Activated T-cell treated with anti-CD3 and anti-CD28 coated beads for 1 hour (primary cell): ENCODE data around the gene SP5.
"Not testable (repeated sequence)": the region's sequence is repeated elsewhere in the genome, so short reads cannot be mapped to it uniquely, and the experiment has no call there.

Experiments used
- DNase-seq: peaks from one replicate; pipeline ENCODE4 v3.0.0-alpha.2; 2020; ENCODE audit warnings: low read depth

SP5 gene

GRCh38 chr2:170715062-170715931, at the start of gene SP5:
TSS of gene SP5 (plus strand) at chr2:170715337. CDS start at chr2:170715513, 176 bp downstream.
- no peak for DNase-seq

- no peak for DNase-seq
Measured at GRCh38 chr2:170665743-170666142, 49.4 kb upstream of the SP5 start.

GRCh38 chr2:170669909-170670308, 45.2 kb upstream of the SP5 start:
- DNase-seq: no peak

GRCh38 chr2:170670651-170671050, 44.5 kb upstream of the SP5 start:
- no peak for DNase-seq

GRCh38 chr2:170671079-170671478, 44.1 kb upstream of the SP5 start:
- DNase-seq: no peak

GRCh38 chr2:170674282-170674681, 40.9 kb upstream of the SP5 start:
- not testable (repeated sequence) for DNase-seq

GRCh38 chr2:170675701-170676100, 39.4 kb upstream of the SP5 start:
- no peak for DNase-seq

GRCh38 chr2:170679607-170680079, 35.5 kb upstream of the SP5 start:
- DNase-seq: no peak

GRCh38 chr2:170680172-170680941, 34.8 kb upstream of the SP5 start:
- DNase-seq: no peak

- DNase-seq: no peak
Measured at GRCh38 chr2:170681311-170681710, 33.8 kb upstream of the SP5 start.

- DNase-seq: no peak
Measured at GRCh38 chr2:170685591-170685990, 29.5 kb upstream of the SP5 start.

GRCh38 chr2:170689481-170689880, 25.7 kb upstream of the SP5 start:
- no peak for DNase-seq

- no peak for DNase-seq
Measured at GRCh38 chr2:170690640-170691039, 24.5 kb upstream of the SP5 start.

- DNase-seq: no peak
Measured at GRCh38 chr2:170694316-170694715, 20.8 kb upstream of the SP5 start.

GRCh38 chr2:170695521-170696410, 19.4 kb upstream of the SP5 start:
- no peak for DNase-seq

- no peak for DNase-seq
Measured at GRCh38 chr2:170696948-170697347, 18.2 kb upstream of the SP5 start.

GRCh38 chr2:170701011-170701410, 14.1 kb upstream of the SP5 start:
- DNase-seq: no peak

GRCh38 chr2:170703776-170704476, 11.2 kb upstream of the SP5 start:
- DNase-seq: no peak

- DNase-seq: no peak
Measured at GRCh38 chr2:170707821-170708795, 7.0 kb upstream of the SP5 start.

- no peak for DNase-seq
Measured at GRCh38 chr2:170710609-170710979, 4.5 kb upstream of the SP5 start.
